Esophagus muscularis mucosa (tissue), 4 donors: ENCODE results near the gene KMO. TPM values are rescaled to one million over a fixed set of nuclear protein-coding genes. Genes with fewer than 3 reads are reported as not detected.

Experiments
- DNase-seq: peaks from one replicate; pipeline ENCODE4 v3.0.0-alpha.2; 2017; ENCODE audit errors: extremely low spot score
- H3K27ac ChIP-seq, 4 donors: fragments of 200-600 bp; sonication (generic); replicated peaks in 1 of 4; 1 replicate in 3 of 4; 2 replicates in 1 of 4; pipeline ENCODE4 v1.5.1; 2016 to 2019; ENCODE audit warnings: mild to moderate bottlenecking in 1 of 4
- H3K27me3 ChIP-seq, 4 donors: fragments of 200-600 bp; sonication (generic); one replicate each; pipeline versions ENCODE4 v1.5.1 to v1.6.0; 2016 to 2019
- H3K36me3 ChIP-seq, 4 donors: fragments of 200-600 bp; sonication (generic); one replicate each; pipeline ENCODE4 v1.5.1; 2016 to 2019
- H3K4me1 ChIP-seq, 4 donors: fragments of 200-600 bp; sonication (generic); one replicate each; pipeline ENCODE4 v1.5.1; 2016 to 2019
- H3K4me3 ChIP-seq, 4 donors: fragments of 200-600 bp; sonication (generic); 1 replicate in 2 of 4; 2 replicates in 2 of 4; pipeline ENCODE4 v1.5.1; 2016 to 2019; ENCODE audit warnings: mild to moderate bottlenecking in 4 of 4, moderate library complexity in 1 of 4
- H3K9me3 ChIP-seq, 4 donors: fragments of 200-600 bp; sonication (generic); 1 replicate in 3 of 4; 2 replicates in 1 of 4; pipeline ENCODE4 v1.5.1; 2016 to 2019
- EP300 ChIP-seq: sonication (generic); formaldehyde crosslinking; IDR thresholded peaks from one replicate; pipeline ENCODE4 v1.6.1; 2017; ENCODE audit warnings: antibody characterized with exemption
- POLR2A ChIP-seq: fragments of 450-650 bp; IDR thresholded peaks from one replicate; pipeline ENCODE4 v1.6.1; 2017; ENCODE audit warnings: antibody characterized with exemption, moderate library complexity, mild to moderate bottlenecking, low read depth
- POLR2AphosphoS5 ChIP-seq, 2 donors: sonication (generic); formaldehyde crosslinking; IDR thresholded peaks; one replicate each; pipeline ENCODE4 v1.6.1; 2017; ENCODE audit warnings: antibody characterized with exemption in 2 of 2
- WGBS: methylation state at CpG from one replicate; pipeline ENCODE4 v1.1.5; 2018; 5-methylcytosine and 5-hydroxymethylcytosine counted together
- intact Hi-C: fragments of 100-400 bp; cut with DNase I; formaldehyde crosslinking; loops from one replicate; pipeline ENCODE4 v1.15.1; 2023
- total RNA-seq, 4 donors: library from RNA; depleted of rRNA; stranded (reverse); fragments of >200 nt; gene quantifications; one replicate each; pipeline versions ENCODE4 v1.1.0 to v1.2.1, GENCODE V29; 2016
- TF ChIP-seq, protein P1 (sequence below), 3 experiments: fragments of 200-600 bp in 2 of 3; fragments of 450-650 bp in 1 of 3; sonication (generic) in 2 of 3; IDR thresholded peaks; one replicate each; pipeline ENCODE4 v1.5.1; 2017 to 2019; ENCODE audit warnings: antibody characterized with exemption in 3 of 3, mild to moderate bottlenecking in 2 of 3, moderate library complexity in 1 of 3

KMO gene
- total RNA-seq, 4 donors from 2014 or later: 0.29 to 0.83 (median 0.42) TPM; not detected in 1

DNA sequence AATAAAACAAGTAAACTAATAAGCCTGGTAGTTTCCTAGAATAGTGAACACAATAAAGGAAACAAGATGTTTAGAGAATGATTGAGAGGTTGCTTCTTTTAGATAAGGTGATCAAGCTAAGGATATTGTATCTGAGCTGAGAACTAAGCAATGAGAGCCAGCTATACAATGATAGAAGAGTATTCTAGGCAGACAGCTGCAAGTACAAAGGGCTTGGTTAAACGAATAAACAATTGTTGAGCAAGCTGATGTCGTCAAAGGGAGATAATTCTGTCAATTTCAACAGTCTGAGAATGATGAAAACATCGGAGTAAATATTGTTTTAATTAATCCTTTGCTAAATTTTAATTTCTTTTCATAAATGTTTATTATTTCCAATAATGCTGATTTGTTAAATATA lies 7.2 kb upstream of the KMO start:
- WGBS: 36% methylated on average over 3 of the region's 3 CpGs
- TF ChIP-seq POLR2A: no peak
- TF ChIP-seq EP300: no peak
- TF ChIP-seq, protein P1, sequence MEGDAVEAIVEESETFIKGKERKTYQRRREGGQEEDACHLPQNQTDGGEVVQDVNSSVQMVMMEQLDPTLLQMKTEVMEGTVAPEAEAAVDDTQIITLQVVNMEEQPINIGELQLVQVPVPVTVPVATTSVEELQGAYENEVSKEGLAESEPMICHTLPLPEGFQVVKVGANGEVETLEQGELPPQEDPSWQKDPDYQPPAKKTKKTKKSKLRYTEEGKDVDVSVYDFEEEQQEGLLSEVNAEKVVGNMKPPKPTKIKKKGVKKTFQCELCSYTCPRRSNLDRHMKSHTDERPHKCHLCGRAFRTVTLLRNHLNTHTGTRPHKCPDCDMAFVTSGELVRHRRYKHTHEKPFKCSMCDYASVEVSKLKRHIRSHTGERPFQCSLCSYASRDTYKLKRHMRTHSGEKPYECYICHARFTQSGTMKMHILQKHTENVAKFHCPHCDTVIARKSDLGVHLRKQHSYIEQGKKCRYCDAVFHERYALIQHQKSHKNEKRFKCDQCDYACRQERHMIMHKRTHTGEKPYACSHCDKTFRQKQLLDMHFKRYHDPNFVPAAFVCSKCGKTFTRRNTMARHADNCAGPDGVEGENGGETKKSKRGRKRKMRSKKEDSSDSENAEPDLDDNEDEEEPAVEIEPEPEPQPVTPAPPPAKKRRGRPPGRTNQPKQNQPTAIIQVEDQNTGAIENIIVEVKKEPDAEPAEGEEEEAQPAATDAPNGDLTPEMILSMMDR (IDR thresholded peaks at IDR 0.05): no peak
- TF ChIP-seq POLR2AphosphoS5 (IDR thresholded peaks at IDR 0.05): no peak
- intact Hi-C loops: no loop called here
- H3K27ac ChIP-seq: no peak overlapping the region
- H3K36me3 ChIP-seq: no peaks in the 10 kb centered on the region
- no peak overlapping the region for H3K4me3 ChIP-seq
- peaks cover 0 to 14% (median 0%) of the 10 kb centered on the region in 4 donors for H3K27me3 ChIP-seq
- no peak for DNase-seq
- peaks cover 0 to 3% (median 0%) of the 10 kb centered on the region in 4 donors for H3K4me1 ChIP-seq
- no peaks in the 10 kb centered on the region for H3K9me3 ChIP-seq

- intact Hi-C loops: no loop called here
- Histone ChIP-seq H3K4me3 (no peak overlapping the region), H3K36me3 (no peaks in the 10 kb centered on the region), H3K27me3 (peaks cover 0 to 18% (median 0%) of the 10 kb centered on the region in 4 donors), H3K4me1 (peaks cover 0 to 3% (median 0%) of the 10 kb centered on the region in 4 donors), H3K27ac (no peak overlapping the region), H3K9me3 (no peaks in the 10 kb centered on the region)
- TF ChIP-seq POLR2AphosphoS5 (IDR thresholded peaks at IDR 0.05) (no peak), EP300 (no peak), POLR2A (no peak)
- TF ChIP-seq, protein P1 (IDR thresholded peaks at IDR 0.05): no peak
- 79% methylated on average over 3 of the region's 3 CpGs for WGBS
- DNase-seq: no peak
These were observed 5.0 kb upstream of the KMO start for GRCh38 chr1:241527146-241527545.

DNA sequence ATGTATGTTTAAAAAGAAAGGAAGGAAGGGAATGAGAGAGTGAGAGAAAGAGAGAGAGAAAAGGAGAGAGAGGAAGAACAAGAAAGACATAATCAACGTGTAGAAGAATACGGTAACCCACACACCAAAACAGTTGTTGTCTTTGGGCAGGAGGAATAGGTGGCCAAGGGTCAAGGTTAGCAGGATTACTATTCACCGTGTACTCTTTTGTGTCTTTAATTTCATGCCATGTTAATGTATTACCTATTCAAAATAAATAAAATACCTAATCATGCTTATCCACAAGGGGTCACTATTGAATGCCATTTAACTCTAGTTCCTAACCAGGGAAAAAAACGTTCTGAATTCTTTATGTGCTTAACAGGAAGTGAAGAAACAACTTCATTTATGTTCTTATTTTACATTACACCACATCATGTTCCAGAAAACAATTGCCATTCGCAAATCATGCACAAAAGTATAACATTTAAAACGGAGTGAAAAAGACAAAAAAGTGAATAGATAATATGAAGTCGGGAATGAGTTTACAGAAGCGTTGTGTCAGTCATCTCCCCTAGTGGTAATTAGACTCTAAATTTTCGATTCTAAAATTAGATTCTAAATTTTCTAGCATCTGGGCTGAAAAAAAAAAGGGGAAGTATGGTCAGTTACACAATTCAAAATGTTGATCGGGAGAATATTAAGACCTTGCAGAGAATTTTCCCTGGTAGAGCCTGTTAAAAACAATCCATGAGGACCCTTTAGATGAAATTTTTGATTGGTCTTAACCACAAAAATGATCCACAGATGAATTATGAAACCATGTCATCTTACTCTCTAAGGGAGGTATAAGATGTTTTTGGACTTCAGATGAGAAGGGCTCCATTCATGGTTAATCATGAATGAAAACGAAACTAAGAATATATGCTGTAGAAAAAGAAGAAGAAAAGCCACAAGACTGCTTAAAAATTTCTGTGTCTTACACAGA lies 700 bp upstream of the KMO start:
- Histone ChIP-seq H3K4me3 (peak overlapping the region; percentile 41 to 51 (median 49)), H3K27me3 (peaks cover 0 to 12% (median 0%) of the 10 kb centered on the region in 4 donors), H3K27ac (peak overlapping the region in 1 of 4 donors; percentile 16), H3K9me3 (no peaks in the 10 kb centered on the region), H3K4me1 (peaks cover 0 to 3% (median 0%) of the 10 kb centered on the region in 4 donors), H3K36me3 (no peaks in the 10 kb centered on the region)
- WGBS: 23% methylated on average over 11 of the region's 11 CpGs
- TF ChIP-seq, protein P1 (IDR thresholded peaks at IDR 0.05): peak; percentile 38 to 53 (median 48)
- no peak for TF ChIP-seq POLR2AphosphoS5 (IDR thresholded peaks at IDR 0.05)
- DNase-seq: no peak
- intact Hi-C loops: loop anchor here (10.0 kb wide), 1 partner anchor 313 kb away; the partner anchor contains the start of gene EXO1

DNA sequence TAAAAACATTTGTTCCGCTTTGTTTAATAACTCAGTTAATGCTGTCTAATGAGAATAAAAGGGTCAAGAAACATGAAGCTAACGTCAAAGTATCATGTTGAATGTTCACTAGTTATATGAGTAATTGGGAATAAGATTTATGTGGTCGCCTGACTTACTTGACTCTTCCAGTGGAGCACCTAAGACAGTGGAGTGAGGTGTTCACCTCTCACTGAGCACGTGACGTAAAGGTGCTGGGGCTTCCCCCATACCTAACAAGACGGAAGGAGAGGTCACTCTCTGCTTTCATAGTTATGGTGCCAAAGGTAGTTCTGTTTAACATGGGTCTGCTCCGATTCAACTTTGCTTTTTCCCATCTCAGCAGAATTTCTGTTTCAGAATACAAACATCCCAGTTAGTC lies 686 bp downstream of the KMO start:
- WGBS: 77% methylated on average over 7 of the region's 7 CpGs
- TF ChIP-seq, protein P1 (IDR thresholded peaks at IDR 0.05): no peak
- no peak for TF ChIP-seq EP300
- TF ChIP-seq POLR2AphosphoS5 (IDR thresholded peaks at IDR 0.05): no peak
- no peak for TF ChIP-seq POLR2A

More for the DNA sequence above, 686 bp downstream of the KMO start:
- Histone ChIP-seq H3K9me3 (no peaks in the 10 kb centered on the region), H3K4me1 (peaks cover 0 to 3% (median 0%) of the 10 kb centered on the region in 4 donors), H3K27ac (no peak overlapping the region), H3K4me3 (no peak overlapping the region), H3K27me3 (peaks cover 0 to 18% (median 0%) of the 10 kb centered on the region in 4 donors), H3K36me3 (no peaks in the 10 kb centered on the region)
- intact Hi-C loops: loop anchor here (10.0 kb wide), 1 partner anchor 312 kb away; the partner anchor contains the start of gene EXO1
- no peak for DNase-seq
